Endothelial cell of umbilical vein (primary cell): ENCODE results near the gene MYO16. TPM values are rescaled to one million over a fixed set of nuclear protein-coding genes. Genes with fewer than 3 reads are reported as not detected.

Experiments used
- BruUV-seq: library from RNA; stranded (reverse); fragments of 400-500 nt; replicated peaks from 2 replicates; lab custom pipeline; 2021; lab: Mats Ljungman, UMichigan
- CTCF ChIA-PET: fragments of 300-600, 350-600 bp; sonication (Branson Sonifier 250); formaldehyde crosslinking; loops from one replicate; lab custom pipeline; 2021; ENCODE audit warnings: antibody characterized with exemption, inconsistent platforms; lab: Charles Lee
- POLR2A ChIA-PET: fragments of 300-600, 350-600 bp; sonication (Branson Sonifier 250); formaldehyde crosslinking; loops from one replicate; lab custom pipeline; 2021; ENCODE audit warnings: antibody characterized with exemption, inconsistent platforms; lab: Charles Lee
- DNase-seq: peaks from one replicate; pipeline ENCODE4 v3.0.0-alpha.2; 2011; ENCODE audit warnings: low read depth, low spot score
- FAIRE-seq: peaks from 2 replicates; lab custom pipeline; 2011; peaks lifted over from hg19 to GRCh38; lab: Jason Lieb, UNC
- H2AFZ ChIP-seq: 2 replicates; pipeline ENCODE4 v1.6.0; 2012; ENCODE audit warnings: low read depth, low read length, control low read depth, inconsistent platforms
- H3K27ac ChIP-seq: 2 replicates; pipeline ENCODE4 v1.5.1; 2011; ENCODE audit warnings: low read depth, mild to moderate bottlenecking, control low read depth, low read length, moderate library complexity; ENCODE audit not compliant: insufficient read depth
- H3K27me3 ChIP-seq, 2 experiments: 2 replicates each; pipeline versions ENCODE4 v1.6.0 to v1.6.1; 2011; ENCODE audit warnings: low read length in 2 of 2, mixed read lengths in 1 of 2; ENCODE audit not compliant: control insufficient read depth in 2 of 2, insufficient read depth in 2 of 2
- H3K36me3 ChIP-seq, 2 experiments: 2 replicates in 1 of 2; 3 replicates in 1 of 2; pipeline ENCODE4 v1.5.1; 2011; ENCODE audit warnings: low read length in 2 of 2, mild to moderate bottlenecking in 1 of 2, moderate library complexity in 1 of 2; ENCODE audit not compliant: control insufficient read depth in 2 of 2, insufficient read depth in 2 of 2; ENCODE audit errors: extremely low read depth in 1 of 2
- H3K4me1 ChIP-seq: 3 replicates; pipeline ENCODE4 v1.5.1; 2011; ENCODE audit warnings: mild to moderate bottlenecking, low read length; ENCODE audit not compliant: control insufficient read depth, insufficient read depth; ENCODE audit errors: extremely low read depth
- H3K4me2 ChIP-seq: 2 replicates; pipeline ENCODE4 v1.6.1; 2011; ENCODE audit warnings: low read length, control low read depth, mixed read lengths; ENCODE audit not compliant: insufficient read depth
- H3K4me3 ChIP-seq, 3 experiments: fragments of 200-600 bp in 1 of 3; sonication (generic), shearing (Covaris generic) in 1 of 3; replicated peaks in 1 of 3; 2 replicates each; pipeline ENCODE4 v1.5.1; 2011 to 2016; ENCODE audit warnings: control low read depth in 3 of 3, low read length in 3 of 3, mild to moderate bottlenecking in 2 of 3, inconsistent platforms in 1 of 3, low read depth in 1 of 3, moderate library complexity in 1 of 3; ENCODE audit not compliant: insufficient read depth in 1 of 3
- H3K79me2 ChIP-seq: 2 replicates; pipeline ENCODE4 v1.6.0; 2012; ENCODE audit warnings: low read length, inconsistent platforms; ENCODE audit not compliant: control insufficient read depth, insufficient read depth
- H3K9ac ChIP-seq: replicated peaks from 2 replicates; pipeline ENCODE3; 2011; ENCODE audit warnings: low read length, control low read depth; ENCODE audit not compliant: insufficient read depth; ENCODE audit errors: extremely low read depth
- H3K9me1 ChIP-seq: replicated peaks from 3 replicates; pipeline ENCODE4 v1.6.0; 2011; ENCODE audit warnings: mild to moderate bottlenecking, low read length; ENCODE audit not compliant: control insufficient read depth, insufficient read depth; ENCODE audit errors: extremely low read depth
- H3K9me3 ChIP-seq: replicated peaks from 2 replicates; pipeline ENCODE4 v1.5.1; 2012; ENCODE audit warnings: low read length, inconsistent platforms; ENCODE audit not compliant: control insufficient read depth, insufficient read depth
- H4K20me1 ChIP-seq: replicated peaks from 2 replicates; pipeline ENCODE3; 2011; ENCODE audit warnings: mild to moderate bottlenecking, low read length; ENCODE audit not compliant: control insufficient read depth, insufficient read depth; ENCODE audit errors: extremely low read depth
- EZH2 ChIP-seq: IDR thresholded peaks from 2 replicates; pipeline ENCODE4 v1.6.1; 2012; ENCODE audit warnings: borderline replicate concordance, low read depth, mild to moderate bottlenecking, moderate library complexity, low read length, inconsistent platforms; ENCODE audit not compliant: severe bottlenecking
- FOS ChIP-seq: IDR thresholded peaks from 2 replicates; pipeline ENCODE4 v1.6.1; 2011; ENCODE audit warnings: mild to moderate bottlenecking, low read length, moderate library complexity, borderline replicate concordance; ENCODE audit not compliant: insufficient read depth
- GATA2 ChIP-seq: IDR thresholded peaks from 2 replicates; pipeline ENCODE4 v1.7.0; 2011; ENCODE audit warnings: low read depth, mild to moderate bottlenecking, moderate library complexity, mixed read lengths, low read length; ENCODE audit not compliant: insufficient read length, insufficient read depth
- JUN ChIP-seq: IDR thresholded peaks from 2 replicates; pipeline ENCODE4 v1.6.1; 2011; ENCODE audit warnings: borderline replicate concordance, low read depth; ENCODE audit not compliant: insufficient read length, insufficient read depth
- MYC ChIP-seq: IDR thresholded peaks from one replicate; pipeline ENCODE4 v1.6.1; 2011; ENCODE audit warnings: mild to moderate bottlenecking, low read depth, low read length
- POLR2A ChIP-seq: IDR thresholded peaks from 2 replicates; pipeline ENCODE4 v1.6.1; 2012; ENCODE audit warnings: low read depth, mild to moderate bottlenecking, control low read depth, low read length
- POLR2AphosphoS5 ChIP-seq: IDR thresholded peaks from 2 replicates; pipeline ENCODE4 v1.6.1; 2012; ENCODE audit warnings: low read depth, mild to moderate bottlenecking, control low read depth, low read length, moderate library complexity; ENCODE audit not compliant: insufficient read depth
- dilution Hi-C: fragments of 300-500 bp; cut with MboI; formaldehyde crosslinking; loops from one replicate; pipeline ENCODE4 v1.15.0; 2019; ENCODE audit warnings: low sequenced_read_pairs; ENCODE audit not compliant: extremely low pct_ligation_motif_present
- intact Hi-C: fragments of 100-400 bp; cut with micrococcal nuclease; formaldehyde crosslinking; loops from one replicate; pipeline ENCODE4 v1.10.0; 2022
- polyA plus RNA-seq, 4 experiments: library from polyadenylated mRNA; depleted of rRNA in 3 of 4; stranded (reverse) in 3 of 4; unstranded in 1 of 4; fragments of >200 nt; gene quantifications; 2 replicates each; pipeline versions ENCODE4 v1.2.1 to v1.2.3, GENCODE V29; 2011 to 2012; ENCODE audit warnings: missing spikeins in 1 of 4
- total RNA-seq: library from RNA; stranded (reverse); gene quantifications from 2 replicates; pipeline ENCODE4 v1.2.3, GENCODE V29; 2021
- TF ChIP-seq, protein P1 (sequence below): IDR thresholded peaks from 2 replicates; pipeline ENCODE4 v1.6.1; 2011; ENCODE audit not compliant: insufficient read depth, insufficient read length
- TF ChIP-seq, protein P2 (sequence below), 2 donors: IDR thresholded peaks; 1 replicate in 1 of 2; 2 replicates in 1 of 2; pipeline ENCODE4 v1.5.1; 2011; ENCODE audit warnings: low read length in 2 of 2, mild to moderate bottlenecking in 2 of 2, moderate library complexity in 2 of 2, control low read depth in 1 of 2, inconsistent platforms in 1 of 2, low read depth in 1 of 2; ENCODE audit not compliant: insufficient read depth in 1 of 2; ENCODE audit errors: extremely low read depth in 1 of 2

The MYO16 gene
- total and polyA plus RNA-seq, 2 donors (not counting 3 experiments of a cell fraction or from before 2014, with no cell fraction given) = 0.03 to 0.04 TPM

DNA sequence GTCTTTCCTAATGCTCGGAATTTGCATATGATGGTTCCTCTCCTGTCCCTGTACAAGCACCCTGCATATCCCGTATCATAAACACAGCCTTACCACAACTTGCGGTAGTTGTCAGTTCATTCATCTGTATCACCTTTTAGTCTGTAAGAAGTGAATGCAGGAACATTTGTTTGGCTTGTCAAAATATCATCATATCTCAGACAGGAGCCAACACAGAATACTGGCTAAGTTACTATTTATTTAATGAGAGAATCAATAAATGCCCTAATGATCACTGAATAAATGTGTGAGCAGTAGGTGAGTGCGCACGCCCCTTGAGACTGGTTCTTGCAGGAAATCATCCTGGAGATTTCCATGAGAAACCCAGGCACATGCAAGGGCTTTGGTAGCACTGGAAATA is 182.8 kb downstream of the MYO16 start:
- TF ChIP-seq, protein P1, sequence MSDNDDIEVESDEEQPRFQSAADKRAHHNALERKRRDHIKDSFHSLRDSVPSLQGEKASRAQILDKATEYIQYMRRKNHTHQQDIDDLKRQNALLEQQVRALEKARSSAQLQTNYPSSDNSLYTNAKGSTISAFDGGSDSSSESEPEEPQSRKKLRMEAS = no peak
- TF ChIP-seq EZH2 = no peak
- TF ChIP-seq POLR2AphosphoS5 = no peak
- TF ChIP-seq POLR2A = no peak
- no peak for TF ChIP-seq MYC
- TF ChIP-seq FOS = no peak
- no peak for TF ChIP-seq JUN
- no peak for TF ChIP-seq GATA2
- TF ChIP-seq, protein P2, sequence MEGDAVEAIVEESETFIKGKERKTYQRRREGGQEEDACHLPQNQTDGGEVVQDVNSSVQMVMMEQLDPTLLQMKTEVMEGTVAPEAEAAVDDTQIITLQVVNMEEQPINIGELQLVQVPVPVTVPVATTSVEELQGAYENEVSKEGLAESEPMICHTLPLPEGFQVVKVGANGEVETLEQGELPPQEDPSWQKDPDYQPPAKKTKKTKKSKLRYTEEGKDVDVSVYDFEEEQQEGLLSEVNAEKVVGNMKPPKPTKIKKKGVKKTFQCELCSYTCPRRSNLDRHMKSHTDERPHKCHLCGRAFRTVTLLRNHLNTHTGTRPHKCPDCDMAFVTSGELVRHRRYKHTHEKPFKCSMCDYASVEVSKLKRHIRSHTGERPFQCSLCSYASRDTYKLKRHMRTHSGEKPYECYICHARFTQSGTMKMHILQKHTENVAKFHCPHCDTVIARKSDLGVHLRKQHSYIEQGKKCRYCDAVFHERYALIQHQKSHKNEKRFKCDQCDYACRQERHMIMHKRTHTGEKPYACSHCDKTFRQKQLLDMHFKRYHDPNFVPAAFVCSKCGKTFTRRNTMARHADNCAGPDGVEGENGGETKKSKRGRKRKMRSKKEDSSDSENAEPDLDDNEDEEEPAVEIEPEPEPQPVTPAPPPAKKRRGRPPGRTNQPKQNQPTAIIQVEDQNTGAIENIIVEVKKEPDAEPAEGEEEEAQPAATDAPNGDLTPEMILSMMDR (IDR thresholded peaks at IDR 0.05; ENCODE audit: extremely low read depth in 1 of 2, insufficient read depth in 1 of 2, low read depth in 1 of 2, low read length in 2 of 2) = no peak
- CTCF ChIA-PET = no interaction called here

More for the DNA sequence above, 182.8 kb downstream of the MYO16 start:
- Histone ChIP-seq H3K9ac (no peak overlapping the region), H3K79me2 (no peaks in the 10 kb centered on the region), H3K9me3 (peaks cover 2% of the 10 kb centered on the region), H2AFZ (no peak overlapping the region), H3K4me2 (no peak overlapping the region), H3K4me1 (no peaks in the 10 kb centered on the region), H4K20me1 (no peaks in the 10 kb centered on the region), H3K36me3 (no peaks in the 10 kb centered on the region), H3K27ac (no peak overlapping the region), H3K9me1 (no peaks in the 10 kb centered on the region), H3K27me3 (no peaks in the 10 kb centered on the region), H3K4me3 (no peak overlapping the region)
- BruUV-seq = no TSS peak
- DNase-seq = no peak
- dilution Hi-C loops = no loop called here
- intact Hi-C loops = no loop called here
- POLR2A ChIA-PET = no interaction called here
- no peak for FAIRE-seq
